Cerebellar cortex (tissue), 1 donor: ENCODE measurements around the gene SUGCT.

Experiments
- DNase-seq: peaks from one replicate; pipeline ENCODE4 v3.0.0-alpha.2; 2015; ENCODE audit warnings: low spot score

Gene SUGCT

GRCh38 chr7:40784176-40784575 is 649.4 kb downstream of the SUGCT start:
- no peak for DNase-seq

DNA sequence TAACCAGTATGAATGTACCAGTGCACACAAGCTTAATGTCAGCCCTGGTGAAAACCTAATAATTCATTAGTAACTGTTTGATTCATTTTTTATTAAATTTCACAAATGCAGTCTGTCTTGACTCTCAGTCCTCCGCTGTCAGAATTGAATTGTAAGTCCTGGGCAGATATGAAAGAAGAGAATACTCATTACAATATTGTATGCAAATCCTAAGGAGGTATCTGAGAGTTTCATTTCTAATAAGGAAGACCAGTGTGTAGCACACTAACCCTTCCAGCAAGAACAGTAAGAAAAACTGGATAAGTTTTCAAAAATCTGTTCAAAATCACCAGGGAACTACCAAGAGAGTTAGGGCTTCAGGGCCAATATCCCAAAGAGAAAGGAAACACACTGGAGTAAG is 652.1 kb downstream of the SUGCT start:
- DNase-seq, result no peak

GRCh38 chr7:40793132-40793531 is 658.3 kb downstream of the SUGCT start:
- DNase-seq, result no peak

DNA sequence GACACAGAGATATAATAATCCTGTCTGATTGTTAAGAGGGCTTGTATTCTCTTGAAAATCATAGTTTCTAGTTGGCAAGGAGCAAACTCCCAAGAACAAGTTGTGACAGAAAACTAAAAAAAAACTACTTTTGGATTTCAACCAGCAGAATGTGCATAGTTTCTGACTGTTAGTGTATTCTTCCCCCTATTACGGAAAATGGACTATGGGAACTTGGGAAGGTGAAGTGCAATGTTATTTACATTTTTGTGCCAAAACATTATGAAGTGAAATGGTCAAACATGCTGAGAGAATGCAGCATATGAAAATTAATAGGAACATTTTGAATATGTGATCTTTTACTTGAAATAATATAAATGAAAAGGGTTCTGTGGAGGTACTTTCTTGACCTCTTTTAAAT is 660.8 kb downstream of the SUGCT start:
- no peak for DNase-seq

- DNase-seq, result no peak
Measured at GRCh38 chr7:40796723-40797122, 661.9 kb downstream of the SUGCT start.

GRCh38 chr7:40798613-40799012 is 663.8 kb downstream of the SUGCT start:
- no peak for DNase-seq

- DNase-seq, result no peak
Measured at GRCh38 chr7:40799493-40800403, 664.9 kb downstream of the SUGCT start.

DNA sequence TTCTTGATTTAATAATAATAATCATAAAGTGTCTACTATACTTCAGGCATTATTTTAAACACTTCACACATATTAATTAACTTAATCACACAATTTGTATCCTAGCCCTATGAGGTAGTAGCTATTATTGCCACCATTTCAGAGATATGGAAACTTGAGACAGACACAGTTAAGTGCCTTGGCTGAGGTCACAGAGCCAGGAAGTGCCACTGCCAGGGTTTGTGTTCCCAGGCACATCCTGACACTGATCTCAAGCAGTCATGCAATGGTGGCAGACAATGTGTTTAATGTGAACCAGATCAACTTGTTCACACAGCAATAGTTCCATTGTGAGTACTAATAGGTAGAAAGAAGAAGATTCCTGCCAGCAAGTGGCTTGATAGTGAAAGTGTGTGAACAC is 666.0 kb downstream of the SUGCT start:
- DNase-seq, result no peak

DNA sequence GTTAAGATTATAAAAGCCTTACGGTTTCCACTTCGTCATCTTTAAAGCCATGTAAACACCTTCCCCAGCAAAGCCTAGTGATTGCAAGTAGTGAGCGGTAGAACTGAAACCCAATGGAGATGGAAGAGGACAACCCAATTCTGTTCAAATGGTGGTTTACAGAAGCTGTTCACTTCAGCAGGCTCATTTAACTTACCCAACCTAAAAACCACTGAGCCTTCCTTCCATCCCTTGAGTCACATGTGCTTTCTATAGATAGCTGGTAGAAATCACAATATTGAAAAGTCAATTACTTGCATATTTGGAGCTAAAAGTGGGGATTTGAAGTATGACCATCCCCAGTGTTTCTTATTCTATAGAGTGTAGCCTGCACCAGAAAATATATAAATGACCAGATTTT is 667.7 kb downstream of the SUGCT start:
- no peak for DNase-seq

DNA sequence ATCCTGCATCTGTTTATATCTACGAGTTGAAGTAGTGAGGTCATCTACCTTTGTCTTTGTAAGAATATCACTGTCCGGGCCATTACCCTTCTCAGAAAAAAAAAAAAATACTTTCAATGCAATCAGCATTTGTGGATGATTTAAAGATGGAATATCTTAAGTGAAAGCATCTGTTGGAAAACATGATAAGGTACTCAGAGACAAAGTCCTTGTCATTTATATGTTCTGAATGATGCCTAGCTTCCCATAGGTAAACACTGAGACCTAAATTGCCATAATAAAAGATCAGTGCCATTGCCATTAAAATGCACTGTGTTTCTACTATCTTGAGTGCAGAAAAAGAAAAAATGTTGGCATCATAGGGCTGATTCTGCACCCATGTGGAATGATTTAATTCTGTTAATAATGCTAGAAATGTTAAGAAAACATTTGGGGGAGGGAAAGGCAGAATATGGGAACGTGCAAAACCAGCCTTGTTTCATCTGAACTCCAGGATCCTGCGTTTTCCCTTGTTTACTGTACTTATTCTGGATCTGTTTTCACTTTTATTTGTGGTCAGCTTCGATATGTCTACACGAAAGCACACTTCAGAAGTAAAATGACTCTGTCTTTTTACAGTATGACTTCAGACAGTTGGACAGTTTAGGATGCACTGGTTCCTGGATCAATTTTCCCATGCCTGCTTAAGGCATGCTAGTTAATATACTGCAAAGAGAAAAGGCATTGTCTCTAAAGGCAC is 669.8 kb downstream of the SUGCT start:
- DNase-seq, result no peak

- no peak for DNase-seq
Measured at GRCh38 chr7:40805361-40805760, 670.6 kb downstream of the SUGCT start.

DNA sequence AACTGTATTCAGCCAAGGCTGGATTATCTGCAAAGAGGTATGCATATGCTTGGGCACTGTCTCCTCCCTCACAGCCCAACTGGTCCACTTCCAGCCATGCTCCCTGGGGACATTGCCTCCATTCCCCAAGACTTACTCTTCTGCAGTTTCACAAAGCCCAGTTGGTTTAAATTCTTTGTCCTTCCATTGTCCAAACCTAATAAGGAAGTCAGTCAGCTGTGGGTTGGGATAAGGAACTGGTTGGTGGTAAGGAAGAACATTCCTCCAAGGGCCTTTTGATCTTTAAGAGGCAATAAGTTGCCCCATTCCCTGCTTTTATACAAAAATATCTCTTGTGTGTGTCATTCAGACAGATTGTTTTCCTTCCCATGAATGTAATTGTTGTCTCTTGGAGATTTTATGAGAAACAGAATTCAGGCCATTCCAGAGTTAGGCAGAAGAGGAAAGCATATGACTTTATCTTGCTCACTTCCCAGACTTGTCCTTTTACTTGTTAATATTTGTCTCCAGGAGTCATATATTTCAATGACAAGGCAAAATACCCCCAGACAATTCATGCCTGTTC is 673.7 kb downstream of the SUGCT start:
- DNase-seq, result no peak

- no peak for DNase-seq
Measured at GRCh38 chr7:40810274-40810673, 675.5 kb downstream of the SUGCT start.

- DNase-seq, result no peak
Measured at GRCh38 chr7:40811666-40812065, 676.9 kb downstream of the SUGCT start.

DNA sequence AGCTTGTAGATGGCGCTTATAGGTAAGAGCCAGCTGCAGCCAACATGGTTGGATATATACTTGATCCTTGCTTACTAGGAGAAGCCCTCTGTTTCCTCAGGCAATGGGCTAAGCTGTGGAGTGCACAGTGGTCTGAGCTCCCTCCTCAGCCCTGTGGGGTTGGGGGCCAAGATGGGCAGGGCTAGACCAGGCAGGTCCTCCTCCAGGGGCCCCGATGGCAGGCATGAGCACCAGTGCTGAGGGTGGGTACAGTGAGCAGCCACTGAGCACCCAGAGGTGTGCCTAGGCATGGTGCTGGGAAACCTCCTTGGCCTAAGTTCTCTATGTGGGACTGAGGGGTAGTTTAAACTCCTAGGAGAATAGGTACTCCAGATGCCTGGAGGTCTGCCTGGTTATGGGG is 680.2 kb downstream of the SUGCT start:
- no peak for DNase-seq

- no peak for DNase-seq
Measured at GRCh38 chr7:40815512-40815911, 680.7 kb downstream of the SUGCT start.

DNA sequence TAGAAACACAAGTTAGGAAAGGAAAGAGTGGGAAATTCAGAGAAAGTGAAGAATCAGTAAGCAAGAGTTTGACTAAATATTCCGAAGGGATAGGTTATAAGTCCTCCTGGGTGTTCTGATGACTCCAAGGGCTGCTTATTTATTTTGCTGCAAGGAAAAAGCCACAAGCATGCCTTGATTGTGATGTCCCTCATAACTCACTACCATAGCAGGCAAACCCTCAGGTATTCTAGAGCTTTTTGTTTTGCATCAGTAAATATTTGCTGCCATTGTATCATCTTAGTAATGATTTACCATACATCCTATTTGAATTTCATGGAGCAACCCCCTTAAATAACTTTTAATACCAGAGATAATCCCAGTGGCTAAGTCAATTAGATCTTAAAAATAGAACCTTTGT is 688.1 kb downstream of the SUGCT start:
- DNase-seq, result no peak

GRCh38 chr7:40824461-40824860 is 689.7 kb downstream of the SUGCT start:
- no peak for DNase-seq

GRCh38 chr7:40826411-40827221 is 691.8 kb downstream of the SUGCT start:
- DNase-seq, result no peak

DNA sequence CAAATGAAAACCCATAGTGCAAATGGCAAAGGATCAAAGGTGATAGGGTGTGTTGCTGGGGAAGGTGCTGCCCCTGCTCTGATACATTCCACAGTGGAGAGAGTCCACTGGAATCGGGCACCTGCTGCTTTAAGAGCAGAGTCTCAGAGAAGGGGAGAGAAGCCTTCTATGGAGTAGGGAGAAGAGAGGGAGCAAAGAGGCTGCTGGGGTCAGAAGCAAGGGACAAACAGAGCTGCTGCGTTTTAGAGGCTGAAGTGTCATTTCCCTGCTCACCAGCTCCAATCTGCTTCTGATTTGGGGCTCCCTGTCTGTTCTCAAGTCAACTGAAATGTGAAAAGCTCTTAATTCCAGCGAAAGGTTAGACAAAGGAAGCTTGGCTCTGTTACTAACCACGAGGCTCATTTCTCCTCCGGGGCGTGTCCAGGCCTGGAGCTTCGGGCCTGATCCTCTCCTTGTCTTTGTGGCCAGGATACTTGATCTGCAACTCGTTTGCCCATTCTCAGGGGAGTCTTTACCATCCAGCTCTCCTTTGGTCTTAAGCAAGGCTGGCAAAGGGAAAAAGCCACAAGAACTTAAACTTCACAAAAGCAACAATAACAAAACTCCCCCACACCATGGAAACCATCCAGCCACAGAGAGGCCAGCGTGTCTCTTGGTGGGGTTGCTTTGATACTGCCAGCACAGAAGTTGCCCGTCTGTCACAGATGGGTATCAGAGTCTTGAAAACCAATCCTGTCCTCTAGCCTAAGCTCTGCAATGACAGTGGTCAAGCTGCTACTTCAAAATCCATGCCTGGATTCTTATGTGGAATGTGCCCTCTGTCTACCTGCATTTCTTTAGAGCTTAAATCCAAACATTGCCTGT is 692.6 kb downstream of the SUGCT start:
- DNase-seq, result no peak
